AG10803 (cell line): ENCODE data around the gene SLC35C1.
"Not testable (repeated sequence)": the region's sequence is repeated elsewhere in the genome, so short reads cannot be mapped to it uniquely, and the experiment has no call there.

Source experiments
- DNase-seq: peaks from one replicate; pipeline ENCODE4 v3.0.0; 2010; ENCODE audit warnings: low read depth
- H3K4me3 ChIP-seq: 2 replicates; pipeline ENCODE4 v1.5.1; 2011; ENCODE audit warnings: mild to moderate bottlenecking, low read length, control low read depth
- CTCF ChIP-seq: conservative IDR thresholded peaks from 2 replicates; pipeline ENCODE4 v1.5.1; 2011; ENCODE audit warnings: mild to moderate bottlenecking, low read length, control low read depth, inconsistent platforms

Gene SLC35C1

GRCh38 chr11:45805305-45806071, 539 bp downstream of the SLC35C1 start:
- DNase-seq: peak; percentile 78
- no peak for TF ChIP-seq CTCF
- H3K4me3 ChIP-seq: peak overlapping the region; percentile 90

DNA sequence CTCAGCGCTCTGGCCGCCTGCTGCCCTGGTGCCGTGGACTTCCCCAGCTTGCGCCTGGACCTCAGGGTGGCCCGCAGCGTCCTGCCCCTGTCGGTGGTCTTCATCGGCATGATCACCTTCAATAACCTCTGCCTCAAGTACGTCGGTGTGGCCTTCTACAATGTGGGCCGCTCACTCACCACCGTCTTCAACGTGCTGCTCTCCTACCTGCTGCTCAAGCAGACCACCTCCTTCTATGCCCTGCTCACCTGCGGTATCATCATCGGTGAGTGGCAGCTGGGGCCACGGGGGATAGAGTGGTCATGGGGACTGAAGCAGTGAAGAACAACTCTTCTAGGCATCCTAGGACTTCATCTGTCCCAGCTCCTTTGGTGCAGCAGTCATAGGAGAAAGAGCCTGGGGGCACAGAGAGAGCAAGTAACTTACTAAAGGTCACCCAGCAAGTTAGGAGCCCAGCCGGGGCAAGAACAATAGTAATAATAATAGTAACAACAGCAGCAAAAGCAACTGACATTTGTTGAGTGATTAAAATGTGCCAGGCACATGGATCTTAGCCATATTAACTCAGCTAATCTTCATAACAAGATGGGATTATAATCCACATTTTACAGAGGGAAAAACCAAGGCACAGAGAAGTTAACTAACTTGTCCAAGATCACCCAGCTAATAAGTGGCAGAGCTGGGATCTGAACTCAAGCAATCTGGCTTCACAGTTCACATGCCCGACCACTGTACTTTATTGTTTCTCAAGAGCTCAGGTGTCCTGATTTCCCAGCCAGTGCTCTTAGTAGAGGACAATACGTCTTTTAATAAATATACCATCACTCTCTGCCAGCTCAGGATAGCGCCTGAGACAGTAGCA, 1.4 kb downstream of the SLC35C1 start:
- no peak for TF ChIP-seq CTCF
- peak overlapping the region; percentile 90 for H3K4me3 ChIP-seq
- no peak for DNase-seq

- H3K4me3 ChIP-seq: peak overlapping the region; percentile 90
These were observed 2.2 kb downstream of the SLC35C1 start for GRCh38 chr11:45806937-45807791.

DNA sequence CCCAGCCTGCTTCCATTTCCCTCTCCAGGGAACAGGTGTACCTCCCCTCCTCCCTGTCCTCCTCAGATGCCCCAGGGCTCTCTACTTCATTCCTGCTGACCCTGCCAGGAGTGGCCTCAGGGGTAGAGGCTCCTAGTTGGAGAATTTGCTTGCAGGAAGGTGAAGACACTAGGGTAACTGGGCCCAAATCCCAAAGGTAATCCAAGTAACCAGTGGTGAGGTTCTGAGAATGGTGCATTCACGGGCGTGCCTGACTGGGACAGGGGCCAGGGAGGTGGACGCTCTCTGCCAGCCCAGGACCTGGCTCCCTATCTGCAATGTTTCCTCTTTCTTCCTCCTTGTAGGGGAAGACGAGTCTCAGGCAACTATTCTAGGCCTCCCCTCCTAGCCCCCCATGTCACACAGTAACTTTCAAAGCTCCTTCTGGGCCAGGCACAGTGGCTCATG, 2.9 kb downstream of the SLC35C1 start:
- TF ChIP-seq CTCF: no peak

More at GRCh38 chr11:45806937-45807791, 2.2 kb downstream of the SLC35C1 start:
- DNase-seq: no peak
- TF ChIP-seq CTCF: no peak

GRCh38 chr11:45808427-45808826, 3.5 kb downstream of the SLC35C1 start:
- DNase-seq, H3K4me3 ChIP-seq: not testable (repeated sequence)

More for the DNA sequence above, 2.9 kb downstream of the SLC35C1 start:
- peak overlapping the region; percentile 90 for H3K4me3 ChIP-seq
- no peak for DNase-seq

DNA sequence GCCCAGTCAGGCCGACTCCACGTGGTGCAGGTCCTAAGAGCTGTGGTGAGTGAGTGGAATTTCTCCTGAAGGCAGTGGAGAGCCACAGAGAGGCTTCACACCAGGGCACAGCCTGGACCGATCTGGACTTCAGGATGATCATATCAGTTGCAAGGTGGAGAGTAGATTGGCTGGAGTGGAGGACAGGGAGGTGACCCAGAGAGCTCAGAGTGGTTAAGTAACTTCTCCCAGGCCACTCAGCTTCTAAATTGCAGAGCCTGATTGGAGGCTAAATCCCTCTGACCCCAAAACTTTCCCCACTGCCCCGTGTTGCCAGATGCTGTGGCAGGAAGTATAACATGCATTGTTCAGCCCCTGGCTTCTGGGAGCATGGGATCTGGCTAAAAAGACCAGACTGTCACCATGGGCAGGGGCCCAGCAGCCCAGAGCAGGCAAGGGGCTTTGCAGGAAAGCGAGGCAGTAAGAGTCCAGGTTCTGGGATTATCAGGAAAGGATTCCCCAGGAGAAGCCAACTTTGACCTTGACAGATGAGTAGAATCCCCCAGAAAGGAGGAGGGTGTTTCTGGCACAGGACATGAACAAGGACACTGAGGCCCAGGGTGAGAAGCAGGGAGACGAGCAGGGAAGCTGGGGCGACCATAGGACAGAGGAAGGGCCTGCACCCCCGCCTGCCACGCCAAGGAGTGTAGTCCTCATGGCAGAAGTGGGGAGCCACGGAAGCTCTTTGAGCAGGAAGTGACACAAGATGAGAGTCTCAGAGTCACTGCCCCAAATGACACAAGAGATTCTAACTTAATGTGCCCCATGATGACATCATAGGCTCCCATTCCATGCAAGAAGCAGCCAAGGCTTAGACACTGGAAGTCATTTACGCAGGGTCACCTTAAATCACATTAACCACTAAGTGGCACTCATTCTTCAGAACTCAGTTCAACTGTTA, 4.8 kb downstream of the SLC35C1 start:
- no peak for DNase-seq

More for the DNA sequence above, 4.8 kb downstream of the SLC35C1 start:
- TF ChIP-seq CTCF: no peak
- no peak overlapping the region for H3K4me3 ChIP-seq
